ENCODE results near the gene SMIM45.

The SMIM45 gene

GRCh38 chr22:41951898-41952474 is at the start of gene SMIM45:
TSS of gene SMIM45 (plus strand) at chr22:41952150.
- ATAC-seq = no peak
- Histone ChIP-seq H3K4me1 (ENCODE audit: low read depth) (no peaks in the 10 kb centered on the region), H3K4me3 (no peak within 1 kb of the TSS), H3K9me3 (no peaks in the 10 kb centered on the region), H3K36me3 (ENCODE audit: low read depth) (no peaks in the 10 kb centered on the region)
- TF ChIP-seq CTCF (IDR thresholded peaks at IDR 0.05) = no peak
- DNase-seq = no peak
- intact Hi-C loops (cut with DNase I, micrococcal nuclease) = no loop called here

- ATAC-seq (peak; percentile 5), DNase-seq (no peak)
- no peak for TF ChIP-seq CTCF (IDR thresholded peaks at IDR 0.05)
- intact Hi-C loops (cut with DNase I, micrococcal nuclease) = no loop called here
- no peaks in the 10 kb centered on the region for H3K4me1 ChIP-seq (ENCODE audit: low read depth)
- no peak overlapping the region for H3K4me3 ChIP-seq
- no peaks in the 10 kb centered on the region for H3K9me3 ChIP-seq
- peaks cover 6% of the 10 kb centered on the region for H3K36me3 ChIP-seq (ENCODE audit: low read depth)
These were observed 49.0 kb upstream of the SMIM45 start for GRCh38 chr22:41902932-41903421.

DNA sequence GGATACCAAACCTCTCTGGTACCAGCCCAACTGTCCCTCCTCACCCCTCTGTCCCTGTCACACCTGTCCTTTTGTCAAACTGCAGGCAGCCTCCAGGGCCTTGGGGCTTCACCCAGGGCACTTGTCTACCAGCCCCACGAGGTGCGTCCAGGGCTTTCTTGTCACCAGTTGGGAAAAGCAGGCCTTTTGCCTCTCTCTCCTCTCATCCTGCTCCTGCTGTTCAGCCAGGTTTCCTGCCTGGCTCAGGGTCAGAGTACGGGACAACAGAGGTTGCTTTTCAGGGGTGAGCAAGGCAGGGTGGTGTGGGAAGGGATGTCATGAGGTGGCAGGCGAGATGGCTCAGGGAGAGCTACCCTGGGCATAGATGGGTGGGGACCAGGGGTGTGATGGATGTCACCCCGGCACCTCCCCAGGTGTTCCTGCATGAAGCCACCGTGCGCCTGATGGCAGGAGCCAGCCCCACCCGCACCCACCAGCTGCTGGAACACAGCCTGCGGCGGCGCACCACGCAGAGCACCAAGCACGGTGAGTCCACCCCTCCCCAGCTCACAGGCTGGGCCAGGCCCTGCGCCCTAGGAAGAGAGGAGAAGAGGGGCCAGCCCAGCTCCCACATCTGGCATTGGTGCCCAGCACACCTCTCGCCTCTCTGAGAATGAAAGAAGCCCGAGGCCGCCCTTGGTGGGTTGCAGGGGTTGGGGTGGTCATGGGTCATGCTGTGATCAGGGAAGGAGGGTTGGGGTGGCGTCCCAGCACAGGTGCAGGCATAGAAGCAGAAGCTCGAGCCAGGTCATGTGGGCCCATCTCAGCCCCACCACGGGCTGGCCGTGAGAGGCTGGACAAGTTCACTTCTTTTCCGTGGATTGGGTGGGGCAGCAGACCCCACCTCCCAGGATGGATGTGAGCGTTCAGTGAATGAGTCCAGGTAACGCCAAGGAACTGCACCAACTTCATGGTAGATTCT is 47.2 kb upstream of the SMIM45 start:
- no peak overlapping the region for H3K4me3 ChIP-seq

GRCh38 chr22:41905411-41906202 is 46.3 kb upstream of the SMIM45 start:
- no peak for TF ChIP-seq CTCF (IDR thresholded peaks at IDR 0.05)
- DNase-seq (peak in 1 of 3 donors; percentile 41), ATAC-seq (no peak)
- no peak overlapping the region for H3K4me3 ChIP-seq
- no peaks in the 10 kb centered on the region for H3K9me3 ChIP-seq
- H3K4me1 ChIP-seq (ENCODE audit: low read depth) = peaks cover 13% of the 10 kb centered on the region
- intact Hi-C loops (cut with DNase I, micrococcal nuclease) = no loop called here
- peaks cover 6% of the 10 kb centered on the region for H3K36me3 ChIP-seq (ENCODE audit: low read depth)

More for the DNA sequence above, 47.2 kb upstream of the SMIM45 start:
- Histone ChIP-seq H3K9me3 (no peaks in the 10 kb centered on the region), H3K36me3 (ENCODE audit: low read depth) (peaks cover 6% of the 10 kb centered on the region), H3K4me1 (ENCODE audit: low read depth) (peaks cover 4% of the 10 kb centered on the region)
- intact Hi-C loops (cut with DNase I, micrococcal nuclease) = no loop called here
- TF ChIP-seq CTCF (IDR thresholded peaks at IDR 0.05) = no peak
- DNase-seq = peak in 1 of 3 donors; percentile 51
- no peak for ATAC-seq

GRCh38 chr22:41906822-41907221 is 45.1 kb upstream of the SMIM45 start:
- Histone ChIP-seq H3K4me3 (no peak overlapping the region), H3K36me3 (ENCODE audit: low read depth) (peaks cover 4% of the 10 kb centered on the region), H3K4me1 (ENCODE audit: low read depth) (peaks cover 21% of the 10 kb centered on the region), H3K9me3 (no peaks in the 10 kb centered on the region)
- ATAC-seq (no peak), DNase-seq (peak in 1 of 3 donors; percentile 17)
- intact Hi-C loops (cut with DNase I, micrococcal nuclease) = no loop called here
- TF ChIP-seq CTCF (IDR thresholded peaks at IDR 0.05) = no peak
